ENCODE data around the gene BICDL1.

- TF ChIP-seq CTCF (IDR thresholded peaks at IDR 0.05; ENCODE audit: insufficient read depth, low read length, poor library complexity, severe bottlenecking) (no peak), EZH2phosphoT487 (conservative IDR thresholded peaks at IDR 0.05; ENCODE audit: low read length) (no peak)
These were observed 92.6 kb downstream of the BICDL1 start for GRCh38 chr12:120081641-120082040.
